GM12892 (cell line): Measurements from ENCODE around the gene RPL28.

Experiments
- DNase-seq: peaks from one replicate; pipeline ENCODE4 v3.0.0; 2011; ENCODE audit not compliant: insufficient read length
- FAIRE-seq: peaks from 2 replicates; lab custom pipeline; 2011; peaks lifted over from hg19 to GRCh38; lab: Jason Lieb, UNC
- POLR2A ChIP-seq: IDR thresholded peaks from 2 replicates; pipeline ENCODE4 v1.6.1; 2011; ENCODE audit warnings: low read depth, low read length, control low read depth
- POLR2AphosphoS5 ChIP-seq: IDR thresholded peaks from 2 replicates; pipeline ENCODE4 v1.6.1; 2011; ENCODE audit warnings: low read depth, low read length, control low read depth
- TAF1 ChIP-seq: IDR thresholded peaks from 2 replicates; pipeline ENCODE4 v1.6.1; 2011; ENCODE audit warnings: low read depth, mild to moderate bottlenecking, control low read depth, low read length, borderline replicate concordance

RPL28 gene

DNA sequence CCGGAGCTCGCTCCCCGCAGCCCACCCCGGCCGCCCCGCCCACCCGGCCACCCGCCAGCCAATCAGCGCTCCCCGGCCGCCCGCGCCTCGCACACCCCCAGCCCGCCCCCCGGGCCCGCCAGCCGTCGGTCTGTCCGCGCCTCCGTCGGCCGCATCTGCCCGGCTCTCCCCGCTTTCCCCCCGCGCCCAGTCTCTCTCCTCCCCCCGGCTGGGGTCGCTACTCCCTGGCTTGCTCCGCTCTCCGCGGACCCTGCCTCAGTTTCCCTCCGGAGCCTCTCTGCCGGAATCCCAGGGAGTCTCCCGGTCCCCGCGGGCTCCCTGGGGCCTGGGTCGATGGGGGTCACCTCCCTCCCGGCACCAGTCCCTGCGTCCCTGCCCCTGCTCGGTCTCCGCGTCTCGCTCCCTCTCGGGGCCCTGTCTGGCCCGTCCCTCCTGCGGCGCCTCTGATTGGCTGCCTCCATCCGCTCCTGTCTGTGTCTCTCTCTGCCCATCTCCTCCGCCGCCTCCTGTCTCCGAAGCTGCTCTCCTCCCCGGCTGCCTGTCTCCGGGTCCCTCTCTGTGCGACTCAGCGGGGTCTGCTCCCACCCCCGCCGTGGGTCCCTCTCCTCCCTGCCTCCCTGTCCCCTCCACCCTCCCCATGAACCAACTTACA is 16.0 kb upstream of the RPL28 start:
- DNase-seq, result peak; percentile 70
- FAIRE-seq, result no peak
- no peak for TF ChIP-seq POLR2AphosphoS5
- no peak for TF ChIP-seq POLR2A
- TF ChIP-seq TAF1, result no peak

DNA sequence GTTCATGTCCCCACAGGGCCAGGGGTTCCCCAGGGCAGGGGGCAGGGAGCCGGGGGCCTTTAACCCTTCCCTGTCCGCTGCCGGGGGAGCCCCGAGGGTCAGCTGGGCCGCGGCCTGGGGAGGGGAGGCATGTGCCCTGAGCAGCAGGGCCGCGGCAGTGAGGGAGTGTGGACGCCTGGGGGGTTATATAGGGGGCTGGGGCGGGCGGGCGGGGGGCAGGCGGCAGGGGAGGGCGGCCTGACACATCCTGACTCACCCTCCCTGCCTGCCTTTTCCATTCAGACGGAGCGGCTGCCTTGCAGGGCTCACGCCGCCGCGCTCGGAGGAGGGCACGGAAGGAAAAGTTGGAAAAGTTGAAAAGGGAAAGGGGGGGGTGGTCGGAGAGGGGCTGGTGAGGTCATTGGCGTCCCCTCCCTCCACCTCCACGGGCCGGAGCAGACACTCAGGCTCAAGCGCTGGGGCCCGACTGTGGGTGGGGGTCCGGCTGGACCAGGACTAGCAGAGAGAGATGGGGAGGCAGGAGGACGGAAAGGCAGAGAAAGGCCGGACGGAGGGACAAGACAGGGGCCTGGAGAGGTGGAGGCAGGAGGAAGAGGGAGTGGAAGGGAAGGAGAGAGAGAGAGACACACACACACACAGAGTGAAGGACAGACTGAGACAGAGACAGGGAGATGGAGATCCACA is 15.3 kb upstream of the RPL28 start, which contains the start of gene IL11:
IL11 (minus strand) TSS at position 159 of the 684 bp plus-strand sequence; CDS start at position 6, 153 bp downstream.
- DNase-seq (no peak), FAIRE-seq (no peak)
- no peak for TF ChIP-seq POLR2A
- TF ChIP-seq POLR2AphosphoS5, result no peak
- TF ChIP-seq TAF1, result no peak

GRCh38 chr19:55372316-55373081 is 13.2 kb upstream of the RPL28 start:
- no peak for TF ChIP-seq POLR2AphosphoS5
- no peak for TF ChIP-seq TAF1
- TF ChIP-seq POLR2A, result no peak
- FAIRE-seq, result no peak
- no peak for DNase-seq

DNA sequence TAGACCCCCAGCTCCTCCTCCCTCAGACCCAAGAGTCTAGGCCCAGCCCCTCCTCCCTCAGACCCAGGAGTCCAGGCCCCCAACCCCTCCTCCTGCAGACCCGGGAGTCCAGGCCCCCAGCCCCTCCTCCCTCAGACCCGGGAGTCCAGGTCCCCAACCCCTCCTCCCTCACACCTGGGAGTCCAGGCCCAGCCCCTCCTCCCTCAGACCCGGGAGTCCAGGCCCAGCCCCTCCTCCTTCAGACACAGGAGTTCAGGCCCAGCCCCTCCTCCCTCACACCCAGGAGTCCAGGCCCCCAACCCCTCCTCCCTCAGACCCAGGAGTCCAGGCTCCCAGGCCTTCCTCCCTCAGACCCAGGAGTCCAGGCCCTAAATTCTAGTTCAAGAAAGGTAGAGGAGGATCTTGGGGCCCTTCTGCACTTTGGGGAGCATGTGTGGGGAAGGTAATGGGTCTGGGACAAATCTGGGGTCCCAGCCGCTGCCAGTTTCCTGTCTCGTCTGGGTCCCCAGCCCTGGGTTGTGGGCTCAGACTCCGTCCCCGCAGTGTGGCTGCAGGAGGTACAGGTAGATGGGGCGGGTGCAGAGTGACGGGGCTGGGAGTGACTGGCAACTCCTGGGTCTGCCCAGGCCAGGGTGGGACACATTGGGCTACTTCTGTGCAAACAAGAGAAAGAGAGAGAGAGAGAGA is 12.3 kb upstream of the RPL28 start:
- DNase-seq (no peak), FAIRE-seq (no peak)
- TF ChIP-seq POLR2A, result no peak
- TF ChIP-seq TAF1, result no peak
- no peak for TF ChIP-seq POLR2AphosphoS5

- no peak for DNase-seq
- FAIRE-seq, result no peak
Observed at GRCh38 chr19:55373993-55374757, 11.6 kb upstream of the RPL28 start.

GRCh38 chr19:55376241-55376933 is 9.3 kb upstream of the RPL28 start, which contains the start of gene TMEM190:
TSS of gene TMEM190 (plus strand) at chr19:55376826. CDS start at chr19:55376854, 28 bp downstream.
- DNase-seq (no peak), FAIRE-seq (no peak)
- no peak for TF ChIP-seq POLR2A
- no peak for TF ChIP-seq POLR2AphosphoS5
- TF ChIP-seq TAF1, result no peak

More at GRCh38 chr19:55373993-55374757, 11.6 kb upstream of the RPL28 start:
- no peak for TF ChIP-seq TAF1
- TF ChIP-seq POLR2AphosphoS5, result no peak
- TF ChIP-seq POLR2A, result no peak

- TF ChIP-seq TAF1 (no peak), POLR2A (no peak), POLR2AphosphoS5 (no peak)
- no peak for FAIRE-seq
- no peak for DNase-seq
Observed at GRCh38 chr19:55377356-55378131, 8.2 kb upstream of the RPL28 start.

- no peak for FAIRE-seq
- no peak for DNase-seq
- no peak for TF ChIP-seq POLR2AphosphoS5
- TF ChIP-seq POLR2A, result no peak
- TF ChIP-seq TAF1, result no peak
Observed at GRCh38 chr19:55379174-55379573, 6.6 kb upstream of the RPL28 start.

DNA sequence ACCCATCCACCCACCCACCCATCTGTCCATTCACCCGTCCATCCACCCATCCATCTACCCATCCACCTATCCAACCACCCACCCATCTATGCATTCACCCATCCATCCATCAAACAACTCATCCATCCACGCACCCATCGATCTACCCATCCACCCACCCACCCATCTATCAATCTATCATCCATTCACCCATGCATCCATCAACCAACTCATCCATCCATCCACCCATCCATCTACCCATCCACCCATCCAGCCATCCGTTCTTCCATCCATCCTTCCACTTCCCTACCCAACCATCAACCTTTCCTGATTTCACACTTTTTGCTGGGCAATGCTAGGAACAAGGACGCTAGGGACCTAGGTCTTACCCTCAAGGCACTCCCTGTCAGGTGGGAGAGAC is 3.7 kb upstream of the RPL28 start:
- FAIRE-seq (no peak), DNase-seq (no peak)
- no peak for TF ChIP-seq POLR2AphosphoS5
- TF ChIP-seq TAF1, result no peak
- TF ChIP-seq POLR2A, result no peak
